ENCODE data around the gene HLX. TPM values are rescaled to one million over a fixed set of nuclear protein-coding genes. Genes with fewer than 3 reads are reported as not detected.

HLX gene
- polyA plus RNA-seq, 3 donors = 17.1 to 44.0 (median 17.6) TPM

DNA sequence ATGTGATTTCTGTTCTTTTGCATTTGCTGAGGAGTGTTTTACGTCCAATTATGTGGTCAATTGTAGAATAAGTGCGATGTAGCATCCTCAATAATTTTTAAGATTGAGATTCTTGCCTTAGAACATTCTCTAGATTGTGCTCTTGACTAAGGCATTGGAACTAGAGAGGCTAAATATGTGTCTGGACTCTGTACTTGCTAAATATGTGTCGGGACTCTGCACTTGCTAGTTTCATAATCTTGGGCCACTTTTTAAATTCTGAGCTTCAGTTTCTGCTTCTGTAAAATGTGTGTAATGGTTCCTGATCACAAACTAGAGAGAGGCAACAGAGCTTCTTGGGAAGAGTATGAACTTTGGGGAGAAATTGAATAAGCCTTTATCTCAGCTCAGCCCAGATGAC is 21.6 kb downstream of the HLX start:
- H2AFZ ChIP-seq (ENCODE audit: insufficient read depth, low read depth, low read length, poor library complexity, severe bottlenecking) = no peak overlapping the region
- intact Hi-C loops (cut with micrococcal nuclease) = no loop called here
- 100% methylated on average over 2 of the region's 3 CpGs for WGBS (ENCODE audit: insufficient coverage)

DNA sequence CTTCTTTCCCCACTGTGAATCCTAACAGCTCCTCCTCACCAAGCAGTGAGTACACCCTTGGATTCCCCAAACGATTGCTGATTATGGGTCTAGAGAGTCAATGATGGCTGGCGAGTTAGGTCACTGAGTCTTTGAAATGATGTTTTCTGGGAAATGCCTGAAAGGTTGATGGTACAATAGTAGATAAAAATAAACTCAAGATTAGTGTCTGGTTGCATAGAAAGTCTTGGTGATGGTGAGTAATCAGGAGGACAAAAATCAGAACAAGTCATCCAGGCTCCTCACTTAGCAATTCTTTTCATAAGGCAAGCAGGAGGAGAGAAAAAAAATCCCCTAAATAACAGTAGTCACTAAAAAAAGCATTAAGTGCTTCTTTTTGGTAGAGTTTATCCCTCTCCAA is 22.6 kb downstream of the HLX start:
- H3K36me3 Mint-ChIP-seq = no peaks in the 10 kb centered on the region
- H3K9me3 ChIP-seq (replicated peaks in 1 of 2; ENCODE audit: control insufficient read depth in 1 of 2, insufficient read depth in 1 of 2, low read length in 2 of 2) = no peaks in the 10 kb centered on the region

More for the DNA sequence above, 21.6 kb downstream of the HLX start:
- Histone ChIP-seq H3K9me3 (replicated peaks in 1 of 2; ENCODE audit: control insufficient read depth in 1 of 2, insufficient read depth in 1 of 2, low read length in 2 of 2) (no peaks in the 10 kb centered on the region), H3K27ac (ENCODE audit: low read depth in 1 of 2, low read length in 2 of 2) (no peak overlapping the region), H3K36me3 (replicated peaks in 1 of 2; ENCODE audit: control insufficient read depth in 1 of 2, insufficient read depth in 2 of 2, low read length in 2 of 2) (no peaks in the 10 kb centered on the region), H3K4me3 (replicated peaks in 1 of 3; ENCODE audit: low read depth in 2 of 3, low read length in 3 of 3) (no peak overlapping the region), H3K79me2 (ENCODE audit: insufficient read depth, low read length) (no peaks in the 10 kb centered on the region), H3K4me1 (ENCODE audit: control insufficient read depth in 1 of 2, insufficient read depth in 2 of 2, low read length in 2 of 2) (no peaks in the 10 kb centered on the region), H4K20me1 (ENCODE audit: insufficient read depth, low read length) (no peaks in the 10 kb centered on the region), H3K27me3 (ENCODE audit: control insufficient read depth in 2 of 2, insufficient read depth in 2 of 2, low read length in 2 of 2) (peaks cover 4 to 10% of the 10 kb centered on the region in 2 donors), H3K9ac (ENCODE audit: insufficient read depth, low read length, poor library complexity, severe bottlenecking) (no peak overlapping the region), H3K4me2 (replicated peaks; ENCODE audit: extremely low read depth, low read length, poor library complexity, severe bottlenecking) (no peak overlapping the region)
- Mint-ChIP-seq H3K4me1 (peaks cover 2% of the 10 kb centered on the region), H3K4me3 (no peak overlapping the region), H3K27ac (no peak overlapping the region), H3K36me3 (no peaks in the 10 kb centered on the region), H3K27me3 (ENCODE audit: low read depth in 3 of 3) (peaks cover 3 to 9% (median 3%) of the 10 kb centered on the region in 3 donors), H3K9me3 (peaks cover 0 to 2% (median 0%) of the 10 kb centered on the region in 7 donors)
- TF ChIP-seq, protein P1, sequence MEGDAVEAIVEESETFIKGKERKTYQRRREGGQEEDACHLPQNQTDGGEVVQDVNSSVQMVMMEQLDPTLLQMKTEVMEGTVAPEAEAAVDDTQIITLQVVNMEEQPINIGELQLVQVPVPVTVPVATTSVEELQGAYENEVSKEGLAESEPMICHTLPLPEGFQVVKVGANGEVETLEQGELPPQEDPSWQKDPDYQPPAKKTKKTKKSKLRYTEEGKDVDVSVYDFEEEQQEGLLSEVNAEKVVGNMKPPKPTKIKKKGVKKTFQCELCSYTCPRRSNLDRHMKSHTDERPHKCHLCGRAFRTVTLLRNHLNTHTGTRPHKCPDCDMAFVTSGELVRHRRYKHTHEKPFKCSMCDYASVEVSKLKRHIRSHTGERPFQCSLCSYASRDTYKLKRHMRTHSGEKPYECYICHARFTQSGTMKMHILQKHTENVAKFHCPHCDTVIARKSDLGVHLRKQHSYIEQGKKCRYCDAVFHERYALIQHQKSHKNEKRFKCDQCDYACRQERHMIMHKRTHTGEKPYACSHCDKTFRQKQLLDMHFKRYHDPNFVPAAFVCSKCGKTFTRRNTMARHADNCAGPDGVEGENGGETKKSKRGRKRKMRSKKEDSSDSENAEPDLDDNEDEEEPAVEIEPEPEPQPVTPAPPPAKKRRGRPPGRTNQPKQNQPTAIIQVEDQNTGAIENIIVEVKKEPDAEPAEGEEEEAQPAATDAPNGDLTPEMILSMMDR (IDR thresholded peaks at IDR 0.05) = no peak
- DNase-seq = no peak

More for the DNA sequence above, 22.6 kb downstream of the HLX start:
- no peak overlapping the region for H3K4me2 ChIP-seq (replicated peaks; ENCODE audit: extremely low read depth, low read length, poor library complexity, severe bottlenecking)
- H3K79me2 ChIP-seq (ENCODE audit: insufficient read depth, low read length) = no peaks in the 10 kb centered on the region
- Mint-ChIP-seq H3K4me3 (no peak overlapping the region), H3K9me3 (peaks cover 0 to 2% (median 0%) of the 10 kb centered on the region in 7 donors), H3K4me1 (peaks cover 6% of the 10 kb centered on the region), H3K27me3 (ENCODE audit: low read depth in 3 of 3) (peaks cover 0 to 4% (median 3%) of the 10 kb centered on the region in 3 donors), H3K27ac (no peak overlapping the region)
- no peak for DNase-seq
- H3K27ac ChIP-seq (ENCODE audit: low read depth in 1 of 2, low read length in 2 of 2) = no peak overlapping the region
- no CpG with 5 or more reads among the region's 2 CpGs for WGBS (ENCODE audit: insufficient coverage)
- H3K27me3 ChIP-seq (ENCODE audit: control insufficient read depth in 2 of 2, insufficient read depth in 2 of 2, low read length in 2 of 2) = peaks cover 0 to 10% of the 10 kb centered on the region in 2 donors
- TF ChIP-seq, protein P1 (IDR thresholded peaks at IDR 0.05) = no peak
- no peak overlapping the region for H3K4me3 ChIP-seq (replicated peaks in 1 of 3; ENCODE audit: low read depth in 2 of 3, low read length in 3 of 3)
- H2AFZ ChIP-seq (ENCODE audit: insufficient read depth, low read depth, low read length, poor library complexity, severe bottlenecking) = no peak overlapping the region
- intact Hi-C loops (cut with micrococcal nuclease) = no loop called here
- H3K9ac ChIP-seq (ENCODE audit: insufficient read depth, low read length, poor library complexity, severe bottlenecking) = no peak overlapping the region
- no peaks in the 10 kb centered on the region for H3K36me3 ChIP-seq (replicated peaks in 1 of 2; ENCODE audit: control insufficient read depth in 1 of 2, insufficient read depth in 2 of 2, low read length in 2 of 2)
- no peaks in the 10 kb centered on the region for H3K4me1 ChIP-seq (ENCODE audit: control insufficient read depth in 1 of 2, insufficient read depth in 2 of 2, low read length in 2 of 2)
- no peaks in the 10 kb centered on the region for H4K20me1 ChIP-seq (ENCODE audit: insufficient read depth, low read length)

All from CD14-positive monocyte (primary cell).